Measurements from ENCODE around the gene TGFBR3.
A peak's percentile ranks its signal among the peaks of the same experiment; 100 is the strongest.

TGFBR3 gene

DNA sequence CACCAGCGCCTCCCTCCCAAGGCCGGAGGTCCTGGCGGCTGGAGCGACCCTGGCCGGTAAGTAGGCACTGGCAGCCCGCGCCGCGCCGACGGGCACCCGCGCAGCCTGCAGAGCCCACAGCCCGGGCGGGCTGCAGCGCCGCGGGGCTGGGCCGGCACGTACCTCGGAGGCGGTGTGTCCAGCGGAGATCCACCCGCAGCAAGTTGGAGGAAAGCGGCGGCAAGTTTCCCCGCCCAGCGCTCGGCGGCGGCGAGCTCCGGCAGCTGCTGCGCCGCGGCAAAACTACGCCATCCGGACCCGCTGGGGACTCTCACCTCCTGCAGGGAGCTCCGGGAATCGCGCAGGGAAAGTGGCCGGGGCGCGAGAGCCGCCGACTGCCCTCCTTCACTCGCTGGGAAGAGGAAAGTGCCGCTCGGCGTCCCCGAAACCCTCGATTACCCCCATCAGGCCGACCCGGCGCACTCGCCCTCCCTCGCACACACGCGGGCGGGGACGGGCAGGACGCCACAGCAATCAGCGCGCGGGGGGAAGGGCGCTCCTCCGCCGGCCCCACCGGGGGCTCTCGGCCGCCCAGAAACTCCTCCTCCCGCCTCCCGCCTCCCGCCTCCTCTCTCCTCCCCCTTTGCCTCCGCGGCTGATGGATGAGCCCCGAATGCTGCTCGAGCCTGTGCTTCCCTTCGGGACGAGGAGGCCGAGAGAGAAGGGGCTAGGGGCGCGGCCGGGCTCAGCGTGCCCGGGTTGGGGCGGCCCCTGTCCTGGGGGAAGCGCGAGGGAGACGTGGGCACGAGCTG lies at the start of gene TGFBR3:
TGFBR3 (minus strand) TSS at position 436 of the 791 bp plus-strand sequence. CDS start 24,620 bp downstream, outside the sequence.
- CTCF ChIA-PET, result interaction anchor here (0.6 to 2.4 kb wide), 4 partner anchors 356 to 1044 kb away, joined by 3 to 13 read pairs (median 3); no protein-coding TSS in a partner anchor
- TF ChIP-seq, protein P1, sequence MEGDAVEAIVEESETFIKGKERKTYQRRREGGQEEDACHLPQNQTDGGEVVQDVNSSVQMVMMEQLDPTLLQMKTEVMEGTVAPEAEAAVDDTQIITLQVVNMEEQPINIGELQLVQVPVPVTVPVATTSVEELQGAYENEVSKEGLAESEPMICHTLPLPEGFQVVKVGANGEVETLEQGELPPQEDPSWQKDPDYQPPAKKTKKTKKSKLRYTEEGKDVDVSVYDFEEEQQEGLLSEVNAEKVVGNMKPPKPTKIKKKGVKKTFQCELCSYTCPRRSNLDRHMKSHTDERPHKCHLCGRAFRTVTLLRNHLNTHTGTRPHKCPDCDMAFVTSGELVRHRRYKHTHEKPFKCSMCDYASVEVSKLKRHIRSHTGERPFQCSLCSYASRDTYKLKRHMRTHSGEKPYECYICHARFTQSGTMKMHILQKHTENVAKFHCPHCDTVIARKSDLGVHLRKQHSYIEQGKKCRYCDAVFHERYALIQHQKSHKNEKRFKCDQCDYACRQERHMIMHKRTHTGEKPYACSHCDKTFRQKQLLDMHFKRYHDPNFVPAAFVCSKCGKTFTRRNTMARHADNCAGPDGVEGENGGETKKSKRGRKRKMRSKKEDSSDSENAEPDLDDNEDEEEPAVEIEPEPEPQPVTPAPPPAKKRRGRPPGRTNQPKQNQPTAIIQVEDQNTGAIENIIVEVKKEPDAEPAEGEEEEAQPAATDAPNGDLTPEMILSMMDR (conservative IDR thresholded peaks at IDR 0.05; ENCODE audit: low read depth), result peak; percentile 67
- H3K27ac ChIP-seq, result peak within 1 kb of the TSS; percentile 95
- DNase-seq (ENCODE audit: low spot score), result peak; percentile 81
- POLR2A ChIA-PET (ENCODE audit: low non-redundant PET), result no interaction called here

GRCh38 chr1:91929250-91929649 lies 43.3 kb upstream of the TGFBR3 start:
- TF ChIP-seq, protein P1 (conservative IDR thresholded peaks at IDR 0.05; ENCODE audit: low read depth), result no peak
- ChIA-PET CTCF (interaction anchor here (0.7 to 1.4 kb wide), 3 partner anchors 61 to 406 kb away, joined by 3 to 6 read pairs (median 3); no protein-coding TSS in a partner anchor), POLR2A (ENCODE audit: low non-redundant PET) (no interaction called here)
- DNase-seq (ENCODE audit: low spot score), result no peak
- no peak overlapping the region for H3K27ac ChIP-seq

- no peak overlapping the region for H3K27ac ChIP-seq
- TF ChIP-seq, protein P1 (conservative IDR thresholded peaks at IDR 0.05; ENCODE audit: low read depth), result no peak
- no peak for DNase-seq (ENCODE audit: low spot score)
- POLR2A ChIA-PET (ENCODE audit: low non-redundant PET), result no interaction called here
- CTCF ChIA-PET, result interaction anchor here (0.6 to 1.4 kb wide), 4 partner anchors 392 to 404 kb away, joined by 3 to 6 read pairs (median 5); no protein-coding TSS in a partner anchor
Measured at GRCh38 chr1:91928026-91928425, 42.1 kb upstream of the TGFBR3 start.

DNA sequence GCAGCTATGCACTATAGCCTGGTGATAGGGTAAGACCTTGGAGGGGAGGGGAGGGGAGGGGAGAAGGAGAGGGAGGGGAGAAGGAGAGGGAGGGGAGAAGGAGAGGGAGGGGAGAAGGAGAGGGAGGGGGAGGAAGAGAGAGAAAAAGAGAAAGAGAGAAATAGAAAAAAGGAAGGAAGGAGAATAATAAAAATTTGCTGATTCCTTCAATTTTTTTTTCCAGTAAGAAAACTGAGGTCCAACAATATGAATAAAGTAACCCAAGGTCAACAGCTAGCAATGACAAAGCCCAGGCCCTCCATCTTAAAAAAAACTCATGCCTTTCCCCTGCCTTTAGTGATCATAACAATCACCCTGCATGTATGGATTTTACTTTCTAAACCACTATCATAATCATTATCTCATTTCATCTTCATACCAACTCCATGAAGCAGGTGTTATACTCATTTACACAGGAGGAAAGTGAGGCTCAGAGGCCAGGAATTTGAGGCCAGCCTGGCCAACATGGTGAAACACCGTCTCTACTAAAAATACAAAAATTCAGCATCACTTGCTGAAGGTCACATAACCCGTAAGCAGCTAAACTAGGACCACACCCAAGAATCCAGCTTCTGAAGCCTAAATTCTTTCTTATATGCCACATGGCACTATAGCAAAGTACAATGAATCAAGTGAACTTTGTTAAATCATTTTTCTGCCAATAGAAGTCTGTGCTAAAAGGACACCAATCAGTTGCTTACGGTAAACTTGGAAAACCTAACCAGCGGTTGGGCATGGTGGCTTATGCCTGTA lies 39.9 kb upstream of the TGFBR3 start:
- TF ChIP-seq, protein P1 (conservative IDR thresholded peaks at IDR 0.05; ENCODE audit: low read depth), result no peak
- no peak overlapping the region for H3K27ac ChIP-seq
- ChIA-PET CTCF (interaction anchor here (0.6 kb wide), 1 partner anchor 10 kb away, joined by 6 read pairs; no protein-coding TSS in a partner anchor), POLR2A (ENCODE audit: low non-redundant PET) (no interaction called here)
- no peak for DNase-seq (ENCODE audit: low spot score)

DNA sequence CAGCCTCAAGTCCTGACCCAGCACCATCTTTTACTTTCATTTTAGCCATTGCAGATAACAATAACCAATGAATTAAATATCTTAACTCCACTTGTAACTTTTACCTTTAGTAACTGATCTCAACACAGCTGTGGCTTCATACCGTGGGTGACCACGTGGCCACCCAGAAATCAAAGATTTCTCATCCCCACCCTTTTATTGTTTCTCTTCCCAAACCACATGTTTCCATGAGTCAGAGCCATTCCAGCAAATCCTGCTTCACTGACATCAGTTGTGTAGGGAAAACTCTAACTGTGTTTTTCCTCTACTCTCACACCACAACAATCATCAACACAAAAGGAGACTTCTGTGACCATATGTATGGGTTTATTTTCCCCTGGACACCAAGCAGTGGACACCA lies 38.2 kb upstream of the TGFBR3 start:
- POLR2A ChIA-PET (ENCODE audit: low non-redundant PET), result no interaction called here
- CTCF ChIA-PET, result no interaction called here
- TF ChIP-seq, protein P1 (conservative IDR thresholded peaks at IDR 0.05; ENCODE audit: low read depth), result no peak
- peak; percentile 34 for DNase-seq (ENCODE audit: low spot score)
- H3K27ac ChIP-seq, result no peak overlapping the region

GRCh38 chr1:91919962-91920361 lies 34.0 kb upstream of the TGFBR3 start:
- H3K27ac ChIP-seq, result no peak overlapping the region
- ChIA-PET POLR2A (ENCODE audit: low non-redundant PET) (no interaction called here), CTCF (no interaction called here)
- TF ChIP-seq, protein P1 (conservative IDR thresholded peaks at IDR 0.05; ENCODE audit: low read depth), result no peak
- no peak for DNase-seq (ENCODE audit: low spot score)

Data from RWPE1 (cell line).